ENCODE measurements around the gene CHIC2. TPM values are rescaled to one million over a fixed set of nuclear protein-coding genes. Genes with fewer than 3 reads are reported as not detected.

CHIC2 gene
- total RNA-seq, 1 donor from 2014 or later: 16.5 TPM

- H3K36me3 Mint-ChIP-seq: no peaks in the 10 kb centered on the region
- peaks cover 22% of the 10 kb centered on the region for H3K4me1 Mint-ChIP-seq (ENCODE audit: unreplicated experiment)
- H3K4me3 Mint-ChIP-seq: no peak overlapping the region
- TF ChIP-seq CTCF (conservative IDR thresholded peaks at IDR 0.05): no peak
- no peak for DNase-seq (ENCODE audit: extremely low spot score, unreplicated experiment)
- no peaks in the 10 kb centered on the region for H3K27me3 Mint-ChIP-seq
- H3K27ac Mint-ChIP-seq: no peak overlapping the region
- H3K9me3 Mint-ChIP-seq: no peaks in the 10 kb centered on the region
These were observed 46.4 kb downstream of the CHIC2 start for GRCh38 chr4:54017974-54018373.

GRCh38 chr4:54017308-54017707 lies 47.1 kb downstream of the CHIC2 start:
- DNase-seq (ENCODE audit: extremely low spot score, unreplicated experiment): no peak
- TF ChIP-seq CTCF (conservative IDR thresholded peaks at IDR 0.05): no peak
- H3K4me1 Mint-ChIP-seq (ENCODE audit: unreplicated experiment): peaks cover 22% of the 10 kb centered on the region
- H3K4me3 Mint-ChIP-seq: no peak overlapping the region
- H3K9me3 Mint-ChIP-seq: no peaks in the 10 kb centered on the region
- no peaks in the 10 kb centered on the region for H3K27me3 Mint-ChIP-seq
- H3K36me3 Mint-ChIP-seq: no peaks in the 10 kb centered on the region
- no peak overlapping the region for H3K27ac Mint-ChIP-seq

GRCh38 chr4:54016504-54016903 lies 47.9 kb downstream of the CHIC2 start:
- DNase-seq (ENCODE audit: extremely low spot score, unreplicated experiment): no peak
- H3K9me3 Mint-ChIP-seq: no peaks in the 10 kb centered on the region
- H3K27ac Mint-ChIP-seq: no peak overlapping the region
- TF ChIP-seq CTCF (conservative IDR thresholded peaks at IDR 0.05): no peak
- peaks cover 22% of the 10 kb centered on the region for H3K4me1 Mint-ChIP-seq (ENCODE audit: unreplicated experiment)
- no peaks in the 10 kb centered on the region for H3K36me3 Mint-ChIP-seq
- no peak overlapping the region for H3K4me3 Mint-ChIP-seq
- H3K27me3 Mint-ChIP-seq: no peaks in the 10 kb centered on the region

GRCh38 chr4:54015423-54016030 lies 48.9 kb downstream of the CHIC2 start:
- Mint-ChIP-seq H3K9me3 (no peaks in the 10 kb centered on the region), H3K36me3 (no peaks in the 10 kb centered on the region), H3K27ac (no peak overlapping the region), H3K4me3 (no peak overlapping the region), H3K4me1 (ENCODE audit: unreplicated experiment) (peaks cover 26% of the 10 kb centered on the region), H3K27me3 (no peaks in the 10 kb centered on the region)
- no peak for DNase-seq (ENCODE audit: extremely low spot score, unreplicated experiment)
- TF ChIP-seq CTCF (conservative IDR thresholded peaks at IDR 0.05): no peak

- Mint-ChIP-seq H3K4me1 (ENCODE audit: unreplicated experiment) (peaks cover 26% of the 10 kb centered on the region), H3K27ac (no peak overlapping the region), H3K36me3 (peaks cover 3% of the 10 kb centered on the region), H3K9me3 (no peaks in the 10 kb centered on the region), H3K27me3 (no peaks in the 10 kb centered on the region), H3K4me3 (no peak overlapping the region)
- no peak for DNase-seq (ENCODE audit: extremely low spot score, unreplicated experiment)
- TF ChIP-seq CTCF (conservative IDR thresholded peaks at IDR 0.05): no peak
These were observed 49.7 kb downstream of the CHIC2 start for GRCh38 chr4:54014666-54015160.
